Urinary bladder (tissue), 2 donors: Measurements from ENCODE around the gene CLDN11. TPM values are rescaled to one million over a fixed set of nuclear protein-coding genes. Genes with fewer than 3 reads are reported as not detected.

Source experiments
- polyA plus RNA-seq: library from polyadenylated mRNA; stranded (reverse); fragments of 200-250 nt; gene quantifications from one replicate; pipeline ENCODE4 v1.2.3, GENCODE V29; 2013
- total RNA-seq: library from RNA; depleted of rRNA; stranded (reverse); fragments of >200 nt; gene quantifications from one replicate; pipeline ENCODE4 v1.2.3, GENCODE V29; 2014
- donor health status: healthy.

Gene CLDN11
- total and polyA plus RNA-seq, 2 donors: 24.6 to 28.1 TPM

Other genes starting within 250 kb of the CLDN11 start
- gene PHC3, start 237.1 kb upstream of the CLDN11 start, total RNA-seq: 98.6 TPM
- gene PHC3, start 237.1 kb upstream of the CLDN11 start, polyA plus RNA-seq: 13.7 TPM
- 88.2 TPM for gene PRKCI, start 196.4 kb upstream of the CLDN11 start, total RNA-seq
- 15.5 TPM for gene PRKCI, start 196.4 kb upstream of the CLDN11 start, polyA plus RNA-seq
- 124 TPM for gene SKIL, start 61.2 kb upstream of the CLDN11 start, total RNA-seq
- gene SKIL, start 61.2 kb upstream of the CLDN11 start, polyA plus RNA-seq: 10.7 TPM
- 1.8 TPM for gene SLC7A14, start 167.2 kb downstream of the CLDN11 start, total RNA-seq
- 0.22 TPM for gene SLC7A14, start 167.2 kb downstream of the CLDN11 start, polyA plus RNA-seq